ENCODE data around the gene COX4I1. TPM values are rescaled to one million over a fixed set of nuclear protein-coding genes. Genes with fewer than 3 reads are reported as not detected.
A peak's percentile ranks its signal among the peaks of the same experiment; 100 is the strongest.

Gene COX4I1
- total and polyA plus RNA-seq, 4 experiments from 2014 or later, result 490 to 1,127 (median 712) TPM

DNA sequence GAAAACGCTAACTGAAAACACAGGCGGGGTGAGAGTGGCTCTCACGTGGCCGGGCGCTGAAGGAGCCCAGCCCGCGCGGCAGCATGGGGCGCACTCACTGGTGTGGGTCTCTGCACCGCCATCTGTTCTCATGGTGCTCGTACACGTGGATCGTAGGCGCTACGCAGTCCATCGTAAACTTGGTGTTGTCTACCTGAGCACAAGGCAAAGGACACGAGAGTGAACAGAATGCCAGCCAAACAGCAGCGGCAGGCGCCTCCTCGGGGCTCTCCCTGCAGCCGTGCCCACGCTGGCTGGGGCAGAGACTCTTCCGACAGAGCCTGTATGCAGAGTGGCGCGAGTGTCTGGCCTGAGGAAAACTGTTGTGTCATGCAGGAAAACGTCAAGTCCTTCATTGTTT is 19.2 kb upstream of the COX4I1 start:
- intact Hi-C loops (cut with micrococcal nuclease), result no loop called here
- Mint-ChIP-seq H3K9me3 (no peaks in the 10 kb centered on the region), H3K4me1 (peaks cover 0 to 2% (median 0%) of the 10 kb centered on the region in 4 donors), H3K4me3 (no peak overlapping the region), H3K27me3 (no peaks in the 10 kb centered on the region), H3K27ac (peak overlapping the region in 1 of 7 donors; percentile 46), H3K36me3 (peaks cover 46 to 55% of the 10 kb centered on the region in 2 donors)
- POLR2A ChIA-PET (ENCODE audit: partially characterized antibody), result no interaction called here
- no peak for DNase-seq
- Histone ChIP-seq H3K27me3 (ENCODE audit: insufficient read depth, low read length) (no peaks in the 10 kb centered on the region), H3K27ac (ENCODE audit: low read depth, low read length) (no peak overlapping the region), H3K9me3 (ENCODE audit: control insufficient read depth in 1 of 2, low read length in 2 of 2) (no peaks in the 10 kb centered on the region), H3K4me1 (ENCODE audit: insufficient read depth, low read length) (no peaks in the 10 kb centered on the region), H3K36me3 (ENCODE audit: insufficient read depth, low read length) (peaks cover 35% of the 10 kb centered on the region), H3K4me3 (ENCODE audit: low read length in 2 of 2) (no peak overlapping the region)
- CTCF ChIA-PET (ENCODE audit: partially characterized antibody), result no interaction called here

DNA sequence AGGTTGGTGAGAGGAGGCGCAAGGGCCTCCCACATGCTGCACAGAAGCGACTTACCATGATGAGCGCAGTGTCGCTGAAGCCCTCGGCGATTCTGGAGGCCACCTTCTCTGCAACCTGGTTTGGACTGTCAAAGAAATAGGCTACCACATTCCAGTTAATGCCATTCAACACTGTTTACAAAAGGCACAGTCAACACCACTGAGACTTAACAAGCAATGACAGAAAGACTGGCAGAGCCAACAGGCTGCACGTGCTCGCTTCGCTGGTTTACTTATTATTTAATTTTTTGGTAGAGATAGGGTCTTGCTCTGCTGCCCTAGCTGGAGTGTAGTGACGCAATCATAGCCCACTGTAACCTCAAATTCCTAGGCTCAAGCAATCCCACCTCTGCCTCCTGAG is 18.3 kb upstream of the COX4I1 start:
- H3K27ac ChIP-seq (ENCODE audit: low read depth, low read length), result no peak overlapping the region
- no peaks in the 10 kb centered on the region for H3K9me3 Mint-ChIP-seq
- no peaks in the 10 kb centered on the region for H3K4me1 ChIP-seq (ENCODE audit: insufficient read depth, low read length)
- peaks cover 55 to 63% of the 10 kb centered on the region in 2 donors for H3K36me3 Mint-ChIP-seq
- H3K9me3 ChIP-seq (ENCODE audit: control insufficient read depth in 1 of 2, low read length in 2 of 2), result no peaks in the 10 kb centered on the region
- H3K4me1 Mint-ChIP-seq, result peaks cover 0 to 5% (median 0%) of the 10 kb centered on the region in 4 donors
- ChIA-PET CTCF (ENCODE audit: partially characterized antibody) (no interaction called here), POLR2A (ENCODE audit: partially characterized antibody) (no interaction called here)
- peaks cover 38% of the 10 kb centered on the region for H3K36me3 ChIP-seq (ENCODE audit: insufficient read depth, low read length)
- H3K27ac Mint-ChIP-seq, result no peak overlapping the region
- H3K27me3 ChIP-seq (ENCODE audit: insufficient read depth, low read length), result no peaks in the 10 kb centered on the region
- no peak overlapping the region for H3K4me3 Mint-ChIP-seq
- H3K27me3 Mint-ChIP-seq, result no peaks in the 10 kb centered on the region
- DNase-seq, result no peak
- no peak overlapping the region for H3K4me3 ChIP-seq (ENCODE audit: low read length in 2 of 2)
- intact Hi-C loops (cut with micrococcal nuclease), result no loop called here

DNA sequence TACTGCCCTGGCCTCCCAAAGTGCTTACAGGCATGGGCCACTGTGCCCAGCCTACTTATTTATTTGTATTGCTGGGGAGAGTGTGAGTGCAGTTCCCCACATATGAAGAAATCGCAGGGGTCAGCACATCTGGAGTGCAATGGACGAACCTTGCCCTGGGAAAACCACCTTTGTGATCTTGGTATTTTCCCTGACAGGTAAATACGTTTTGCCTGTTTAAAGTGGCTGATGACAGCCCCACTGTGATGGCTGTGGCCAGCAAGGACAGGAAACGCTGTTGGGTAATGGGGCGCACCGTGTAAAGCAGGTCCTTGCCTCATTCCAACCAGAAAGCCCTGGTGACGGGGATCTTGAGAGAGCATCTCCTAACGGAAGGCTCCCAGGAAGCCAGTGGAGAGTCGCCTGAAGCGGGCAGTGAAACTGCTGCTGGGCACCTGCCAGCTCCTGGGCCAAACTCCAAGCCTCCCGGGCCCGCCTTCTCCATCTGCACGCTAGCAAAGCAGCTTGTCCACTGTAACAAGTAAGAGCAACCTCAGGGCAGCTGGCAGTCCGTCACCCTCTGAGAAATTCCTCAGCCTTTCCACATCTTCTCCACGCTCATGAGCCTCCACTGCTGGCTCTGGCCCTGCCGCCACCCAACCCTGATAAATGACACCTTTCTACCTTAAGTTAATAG is 17.7 kb upstream of the COX4I1 start:
- Mint-ChIP-seq H3K36me3 (peaks cover 49 to 66% of the 10 kb centered on the region in 2 donors), H3K4me3 (no peak overlapping the region), H3K27me3 (no peaks in the 10 kb centered on the region), H3K4me1 (peaks cover 0 to 5% (median under 1%) of the 10 kb centered on the region in 4 donors), H3K9me3 (no peaks in the 10 kb centered on the region), H3K27ac (peak overlapping the region in 1 of 7 donors; percentile 58)
- no peak for DNase-seq
- Histone ChIP-seq H3K4me1 (ENCODE audit: insufficient read depth, low read length) (no peaks in the 10 kb centered on the region), H3K9me3 (ENCODE audit: control insufficient read depth in 1 of 2, low read length in 2 of 2) (no peaks in the 10 kb centered on the region), H3K36me3 (ENCODE audit: insufficient read depth, low read length) (peaks cover 42% of the 10 kb centered on the region), H3K27ac (ENCODE audit: low read depth, low read length) (no peak overlapping the region), H3K4me3 (ENCODE audit: low read length in 2 of 2) (no peak overlapping the region), H3K27me3 (ENCODE audit: insufficient read depth, low read length) (no peaks in the 10 kb centered on the region)
- ChIA-PET POLR2A (ENCODE audit: partially characterized antibody) (no interaction called here), CTCF (ENCODE audit: partially characterized antibody) (no interaction called here)
- intact Hi-C loops (cut with micrococcal nuclease), result no loop called here

DNA sequence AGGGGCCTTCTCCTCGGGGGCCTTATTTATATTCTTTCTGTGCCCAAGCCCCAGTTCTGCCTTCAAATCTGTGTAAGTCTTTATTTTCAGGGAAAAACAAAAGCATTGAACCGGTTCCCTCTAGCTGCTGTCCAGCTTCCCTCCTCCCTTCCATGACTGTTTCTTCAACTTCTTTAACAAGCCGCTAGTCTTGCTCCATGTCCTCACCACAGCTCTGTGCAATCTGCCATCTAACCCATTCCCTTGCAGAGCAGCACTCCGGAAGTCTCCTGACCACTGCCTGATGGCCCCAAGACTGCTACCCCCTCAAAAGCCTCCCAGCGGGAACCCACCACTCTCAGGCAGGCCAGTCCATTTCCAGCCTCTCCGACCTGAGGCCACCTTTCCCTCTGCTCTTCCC is 17.0 kb upstream of the COX4I1 start:
- DNase-seq, result no peak
- H3K9me3 ChIP-seq (ENCODE audit: control insufficient read depth in 1 of 2, low read length in 2 of 2), result no peaks in the 10 kb centered on the region

DNA sequence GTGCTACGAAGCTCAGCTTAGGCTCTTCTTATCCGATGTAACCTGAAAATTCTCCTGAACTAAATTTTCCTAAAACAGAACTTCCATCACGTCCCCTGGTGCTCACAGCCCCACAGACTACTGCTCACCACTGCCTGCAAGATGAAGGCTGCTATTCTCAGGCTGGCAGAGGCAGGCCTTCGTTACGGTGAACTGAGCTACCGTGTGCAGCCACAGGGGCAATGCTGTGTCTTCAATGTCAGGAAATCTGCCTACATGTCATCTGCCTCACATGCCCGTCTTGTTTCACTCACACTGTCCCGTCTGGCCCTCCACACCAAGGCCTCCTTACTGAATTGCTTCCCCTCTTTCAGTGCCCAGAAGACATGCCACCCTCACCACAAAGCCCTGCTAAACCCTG is 16.1 kb upstream of the COX4I1 start:
- H3K27me3 ChIP-seq (ENCODE audit: insufficient read depth, low read length), result no peaks in the 10 kb centered on the region
- no peaks in the 10 kb centered on the region for H3K27me3 Mint-ChIP-seq
- no peaks in the 10 kb centered on the region for H3K9me3 Mint-ChIP-seq
- no peak overlapping the region for H3K27ac ChIP-seq (ENCODE audit: low read depth, low read length)
- no peak overlapping the region for H3K4me3 ChIP-seq (ENCODE audit: low read length in 2 of 2)
- H3K36me3 ChIP-seq (ENCODE audit: insufficient read depth, low read length), result peaks cover 52% of the 10 kb centered on the region
- peak overlapping the region in 2 of 7 donors; percentile 43 to 72 for H3K27ac Mint-ChIP-seq
- H3K4me1 ChIP-seq (ENCODE audit: insufficient read depth, low read length), result no peaks in the 10 kb centered on the region
- ChIA-PET POLR2A (ENCODE audit: partially characterized antibody) (no interaction called here), CTCF (ENCODE audit: partially characterized antibody) (no interaction called here)
- intact Hi-C loops (cut with micrococcal nuclease), result no loop called here
- peaks cover 0 to 5% (median 2%) of the 10 kb centered on the region in 4 donors for H3K4me1 Mint-ChIP-seq
- H3K4me3 Mint-ChIP-seq, result no peak overlapping the region
- no peaks in the 10 kb centered on the region for H3K9me3 ChIP-seq (ENCODE audit: control insufficient read depth in 1 of 2, low read length in 2 of 2)
- no peak for DNase-seq
- peaks cover 48 to 69% of the 10 kb centered on the region in 2 donors for H3K36me3 Mint-ChIP-seq

More for the DNA sequence above, 17.0 kb upstream of the COX4I1 start:
- no peaks in the 10 kb centered on the region for H3K27me3 Mint-ChIP-seq
- intact Hi-C loops (cut with micrococcal nuclease), result no loop called here
- CTCF ChIA-PET (ENCODE audit: partially characterized antibody), result no interaction called here
- H3K9me3 Mint-ChIP-seq, result no peaks in the 10 kb centered on the region
- peak overlapping the region in 1 of 7 donors; percentile 19 for H3K27ac Mint-ChIP-seq
- POLR2A ChIA-PET (ENCODE audit: partially characterized antibody), result no interaction called here
- H3K4me3 ChIP-seq (ENCODE audit: low read length in 2 of 2), result no peak overlapping the region
- no peak overlapping the region for H3K4me3 Mint-ChIP-seq
- no peaks in the 10 kb centered on the region for H3K4me1 ChIP-seq (ENCODE audit: insufficient read depth, low read length)
- no peak overlapping the region for H3K27ac ChIP-seq (ENCODE audit: low read depth, low read length)
- H3K4me1 Mint-ChIP-seq, result peaks cover 0 to 5% (median 2%) of the 10 kb centered on the region in 4 donors
- no peaks in the 10 kb centered on the region for H3K27me3 ChIP-seq (ENCODE audit: insufficient read depth, low read length)
- peaks cover 43% of the 10 kb centered on the region for H3K36me3 ChIP-seq (ENCODE audit: insufficient read depth, low read length)
- peaks cover 46 to 69% of the 10 kb centered on the region in 2 donors for H3K36me3 Mint-ChIP-seq

DNA sequence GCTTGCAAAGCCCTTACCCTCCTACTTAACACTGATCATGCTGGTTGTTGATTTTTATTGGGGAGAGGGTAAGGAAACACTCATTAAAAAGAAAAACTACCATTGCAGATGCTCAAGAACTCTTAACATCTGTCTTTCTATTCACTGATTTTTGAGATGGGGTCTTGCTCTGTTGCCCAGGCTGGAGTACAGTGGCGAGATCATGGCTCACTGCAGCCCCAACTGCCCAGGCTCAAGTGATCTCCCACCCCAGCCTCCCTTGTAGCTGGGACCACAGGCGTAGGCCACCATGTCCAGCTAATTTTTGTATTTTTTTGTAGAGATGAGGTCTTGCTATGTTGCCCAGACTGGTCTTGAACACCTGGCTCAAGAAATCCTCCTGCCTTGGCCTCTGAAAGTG is 14.7 kb upstream of the COX4I1 start:
- no peaks in the 10 kb centered on the region for H3K9me3 ChIP-seq (ENCODE audit: control insufficient read depth in 1 of 2, low read length in 2 of 2)
- no peaks in the 10 kb centered on the region for H3K27me3 Mint-ChIP-seq
- ChIA-PET POLR2A (ENCODE audit: partially characterized antibody) (no interaction called here), CTCF (ENCODE audit: partially characterized antibody) (no interaction called here)
- no peak overlapping the region for H3K27ac ChIP-seq (ENCODE audit: low read depth, low read length)
- H3K36me3 Mint-ChIP-seq, result peaks cover 41 to 66% of the 10 kb centered on the region in 2 donors
- H3K9me3 Mint-ChIP-seq, result no peaks in the 10 kb centered on the region
- H3K27me3 ChIP-seq (ENCODE audit: insufficient read depth, low read length), result no peaks in the 10 kb centered on the region
- peaks cover 43% of the 10 kb centered on the region for H3K36me3 ChIP-seq (ENCODE audit: insufficient read depth, low read length)
- intact Hi-C loops (cut with micrococcal nuclease), result no loop called here
- no peak overlapping the region for H3K4me3 ChIP-seq (ENCODE audit: low read length in 2 of 2)
- no peak overlapping the region for H3K27ac Mint-ChIP-seq
- no peaks in the 10 kb centered on the region for H3K4me1 ChIP-seq (ENCODE audit: insufficient read depth, low read length)
- DNase-seq, result no peak
- no peak overlapping the region for H3K4me3 Mint-ChIP-seq
- H3K4me1 Mint-ChIP-seq, result peaks cover 8 to 11% (median 9%) of the 10 kb centered on the region in 4 donors

DNA sequence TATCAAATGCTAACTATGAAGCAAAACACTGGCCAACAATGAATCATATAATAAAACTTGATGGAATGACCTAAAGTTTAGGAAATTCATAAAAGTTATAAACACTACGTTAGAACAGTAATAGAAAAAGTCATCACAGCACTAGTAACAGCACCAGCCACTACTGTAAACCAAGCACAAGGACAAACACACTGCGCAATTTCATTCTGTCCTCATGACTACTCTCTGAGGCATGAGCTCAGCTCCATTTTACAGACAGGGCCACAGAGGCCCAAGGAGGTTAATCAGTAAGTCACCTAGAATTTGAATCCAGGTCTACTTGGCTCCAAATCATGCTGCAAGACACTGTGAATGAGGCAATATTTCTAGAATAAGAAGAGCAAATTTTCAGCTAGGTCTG is 13.6 kb upstream of the COX4I1 start:
- peaks cover 14 to 19% (median 17%) of the 10 kb centered on the region in 4 donors for H3K4me1 Mint-ChIP-seq
- intact Hi-C loops (cut with micrococcal nuclease), result no loop called here
- H3K4me3 Mint-ChIP-seq, result no peak overlapping the region
- POLR2A ChIA-PET (ENCODE audit: partially characterized antibody), result no interaction called here
- peaks cover 42 to 60% of the 10 kb centered on the region in 2 donors for H3K36me3 Mint-ChIP-seq
- no peaks in the 10 kb centered on the region for H3K9me3 Mint-ChIP-seq
- Histone ChIP-seq H3K27me3 (ENCODE audit: insufficient read depth, low read length) (no peaks in the 10 kb centered on the region), H3K4me1 (ENCODE audit: insufficient read depth, low read length) (no peaks in the 10 kb centered on the region), H3K36me3 (ENCODE audit: insufficient read depth, low read length) (peaks cover 36% of the 10 kb centered on the region), H3K27ac (ENCODE audit: low read depth, low read length) (no peak overlapping the region), H3K9me3 (ENCODE audit: control insufficient read depth in 1 of 2, low read length in 2 of 2) (no peaks in the 10 kb centered on the region), H3K4me3 (ENCODE audit: low read length in 2 of 2) (no peak overlapping the region)
- CTCF ChIA-PET (ENCODE audit: partially characterized antibody), result interaction anchor here (1.0 to 1.2 kb wide), 2 partner anchors 33 to 35 kb away, joined by 3 to 4 read pairs; no protein-coding TSS in a partner anchor
- DNase-seq, result no peak
- H3K27me3 Mint-ChIP-seq, result no peaks in the 10 kb centered on the region
- H3K27ac Mint-ChIP-seq, result peak overlapping the region in 2 of 7 donors; percentile 4 to 43
